GM12873 (cell line): ENCODE measurements around the gene TMEM140.

Source experiments
- CTCF ChIP-seq: IDR thresholded peaks from 2 replicates; pipeline ENCODE4 v1.5.1; 2012; ENCODE audit warnings: low read depth, mild to moderate bottlenecking, moderate library complexity, low read length, control low read depth; ENCODE audit not compliant: insufficient read depth; ENCODE audit errors: missing control alignments

Gene TMEM140

GRCh38 chr7:135150072-135150782 is 2.4 kb downstream of the TMEM140 start:
- TF ChIP-seq CTCF, result no peak

GRCh38 chr7:135151132-135151531 is 3.3 kb downstream of the TMEM140 start:
- no peak for TF ChIP-seq CTCF

- no peak for TF ChIP-seq CTCF
Observed at GRCh38 chr7:135151533-135151932, 3.7 kb downstream of the TMEM140 start.

GRCh38 chr7:135152442-135152841 is 4.6 kb downstream of the TMEM140 start:
- TF ChIP-seq CTCF, result no peak

GRCh38 chr7:135154734-135155133 is 6.9 kb downstream of the TMEM140 start:
- TF ChIP-seq CTCF, result no peak

- TF ChIP-seq CTCF, result no peak
Observed at GRCh38 chr7:135156290-135156689, 8.4 kb downstream of the TMEM140 start.

GRCh38 chr7:135158141-135158655 is 10.3 kb downstream of the TMEM140 start:
- no peak for TF ChIP-seq CTCF

GRCh38 chr7:135158874-135159273 is 11.0 kb downstream of the TMEM140 start:
- no peak for TF ChIP-seq CTCF
